HCT116 (cell line): ENCODE results near the gene ANO6. TPM values are rescaled to one million over a fixed set of nuclear protein-coding genes. Genes with fewer than 3 reads are reported as not detected.

Experiments used
- ATAC-seq: fragments of 200-7000 bp; cut with Tn5 transposase; 2 replicates; pipeline ENCODE4 v1.9.1; 2020; ENCODE audit warnings: mild to moderate bottlenecking, moderate library complexity
- BruUV-seq: library from RNA; stranded (reverse); fragments of 400-500 nt; replicated peaks from 2 replicates; lab custom pipeline; 2021; lab: Mats Ljungman, UMichigan
- CTCF ChIA-PET: fragments of 300-600 bp; sonication (Branson Sonifier 250); formaldehyde crosslinking; loops from one replicate; lab custom pipeline; 2021; ENCODE audit warnings: antibody characterized with exemption; lab: Charles Lee
- POLR2A ChIA-PET: fragments of 300-600, 350-600 bp; sonication (Branson Sonifier 250); formaldehyde crosslinking; loops from one replicate; lab custom pipeline; 2021; ENCODE audit warnings: antibody characterized with exemption; lab: Charles Lee
- RAD21 ChIA-PET, 2 experiments: fragments of 300-600 bp; sonication (Branson Sonifier 250); formaldehyde crosslinking; loops; one replicate each; lab custom pipeline; 2023; ENCODE audit warnings: low total read pairs in 2 of 2; ENCODE audit not compliant: uncharacterized antibody in 2 of 2, unreplicated experiment in 2 of 2, low non-redundant PET in 1 of 2; lab: Charles Lee
- DNase-seq: peaks from one replicate; pipeline ENCODE4 v3.0.0-alpha.2; 2010; ENCODE audit warnings: low read depth, low spot score
- H2AFZ ChIP-seq: fragments of 200-600 bp; shearing (Covaris generic), sonication (generic); 2 replicates; pipeline ENCODE4 v1.6.1; 2017; ENCODE audit warnings: low read depth, mixed run types, mixed read lengths, antibody characterized with exemption, low read length; ENCODE audit not compliant: poor library complexity, severe bottlenecking
- H3K27ac ChIP-seq: 2 replicates; pipeline ENCODE4 v1.5.1; 2012; ENCODE audit warnings: low read depth, low read length
- H3K27me3 ChIP-seq: fragments of 200-600 bp; sonication (generic); 2 replicates; pipeline ENCODE4 v1.6.1; 2016; ENCODE audit warnings: mixed run types, low read length, mixed read lengths; ENCODE audit not compliant: insufficient read depth
- H3K36me3 ChIP-seq, 2 experiments: fragments of 200-500 bp in 1 of 2; fragments of 200-600 bp in 1 of 2; sonication (Bioruptor generic) in 1 of 2; sonication (generic) in 1 of 2; 2 replicates each; pipeline versions ENCODE4 v1.5.1 to v1.6.1; 2014 to 2016; ENCODE audit warnings: low read length in 2 of 2, inconsistent platforms in 1 of 2, mixed read lengths in 1 of 2, mixed run types in 1 of 2; ENCODE audit not compliant: insufficient read depth in 2 of 2, control insufficient read depth in 1 of 2
- H3K4me1 ChIP-seq, 2 experiments: fragments of 200-600 bp in 1 of 2; sonication (generic) in 1 of 2; 2 replicates each; pipeline versions ENCODE4 v1.5.1 to v1.6.1; 2012 to 2017; ENCODE audit warnings: low read length in 2 of 2, inconsistent platforms in 1 of 2, mild to moderate bottlenecking in 1 of 2, mixed read lengths in 1 of 2, mixed run types in 1 of 2, moderate library complexity in 1 of 2; ENCODE audit not compliant: insufficient read depth in 2 of 2, control insufficient read depth in 1 of 2
- H3K4me2 ChIP-seq: fragments of 200-600 bp; sonication (generic); 2 replicates; pipeline ENCODE4 v1.6.1; 2017; ENCODE audit warnings: mixed run types, low read length, mixed read lengths
- H3K4me3 ChIP-seq, 2 experiments: fragments of 200-600 bp in 1 of 2; sonication (generic) in 1 of 2; replicated peaks in 1 of 2; 2 replicates each; pipeline ENCODE4 v1.5.1; 2011 to 2016; ENCODE audit warnings: low read length in 2 of 2, control low read depth in 1 of 2, low read depth in 1 of 2, mild to moderate bottlenecking in 1 of 2, mixed read lengths in 1 of 2, mixed run types in 1 of 2
- H3K79me2 ChIP-seq: fragments of 200-600 bp; sonication (generic); 2 replicates; pipeline ENCODE4 v1.6.1; 2017; ENCODE audit warnings: mild to moderate bottlenecking, mixed run types, low read length, moderate library complexity, mixed read lengths; ENCODE audit not compliant: insufficient read depth
- H3K9ac ChIP-seq: fragments of 200-600 bp; sonication (generic); 2 replicates; pipeline ENCODE4 v1.6.1; 2016; ENCODE audit warnings: low read length, mixed read lengths
- H3K9me2 ChIP-seq: fragments of 200-600 bp; sonication (generic), shearing (Covaris generic); 2 replicates; pipeline ENCODE4 v1.6.1; 2017; ENCODE audit warnings: mixed run types, mild to moderate bottlenecking, moderate library complexity; ENCODE audit not compliant: insufficient read depth
- H3K9me3 ChIP-seq, 2 experiments: fragments of 200-500 bp in 1 of 2; fragments of 200-600 bp in 1 of 2; sonication (Bioruptor generic) in 1 of 2; sonication (generic) in 1 of 2; 2 replicates each; pipeline ENCODE4 v1.6.1; 2014 to 2017; ENCODE audit warnings: low read length in 2 of 2, mixed read lengths in 2 of 2, inconsistent platforms in 1 of 2, low read depth in 1 of 2, mild to moderate bottlenecking in 1 of 2, mixed run types in 1 of 2, moderate library complexity in 1 of 2; ENCODE audit not compliant: control insufficient read depth in 1 of 2, insufficient read depth in 1 of 2
- H4K20me1 ChIP-seq: fragments of 200-600 bp; sonication (generic), shearing (Covaris generic); 2 replicates; pipeline ENCODE4 v1.6.1; 2017; ENCODE audit warnings: mixed run types, mild to moderate bottlenecking, moderate library complexity; ENCODE audit not compliant: insufficient read depth
- CBX3 ChIP-seq: IDR thresholded peaks from 2 replicates; pipeline ENCODE4 v1.6.1; 2012; ENCODE audit warnings: low read depth
- EGR1 ChIP-seq: IDR thresholded peaks from 2 replicates; pipeline ENCODE4 v1.6.1; 2012; ENCODE audit warnings: low read depth
- ELF1 ChIP-seq: IDR thresholded peaks from 2 replicates; pipeline ENCODE4 v1.6.1; 2012; ENCODE audit warnings: low read depth, borderline replicate concordance
- EZH2 ChIP-seq: fragments of 200-600 bp; sonication (generic); IDR thresholded peaks from 2 replicates; pipeline ENCODE4 v1.6.1; 2017; ENCODE audit warnings: antibody characterized with exemption, mixed run types
- EZH2phosphoT487 ChIP-seq: fragments of 200-600 bp; IDR thresholded peaks from 2 replicates; pipeline ENCODE4 v1.6.1; 2018; ENCODE audit warnings: antibody characterized with exemption, borderline replicate concordance
- JUND ChIP-seq: IDR thresholded peaks from 2 replicates; pipeline ENCODE4 v1.6.1; 2012
- POLR2A ChIP-seq: IDR thresholded peaks from 2 replicates; pipeline ENCODE4 v1.7.0; 2011; ENCODE audit warnings: borderline replicate concordance; ENCODE audit not compliant: insufficient read depth, insufficient read length; ENCODE audit errors: extremely low read depth
- POLR2AphosphoS5 ChIP-seq: IDR thresholded peaks from 2 replicates; pipeline ENCODE4 v1.6.1; 2011; ENCODE audit warnings: mild to moderate bottlenecking, low read depth, low read length, moderate library complexity
- RAD21 ChIP-seq: IDR thresholded peaks from 2 replicates; pipeline ENCODE4 v1.6.1; 2012; ENCODE audit warnings: low read depth, mild to moderate bottlenecking
- SIN3A ChIP-seq: IDR thresholded peaks from 2 replicates; pipeline ENCODE4 v1.6.1; 2012; ENCODE audit warnings: low read depth
- ZFX ChIP-seq: fragments of 450-650 bp; IDR thresholded peaks from 2 replicates; pipeline ENCODE4 v1.6.1; 2017
- ZNF274 ChIP-seq: fragments of 200-500 bp; sonication (Bioruptor generic); IDR thresholded peaks from 2 replicates; pipeline ENCODE4 v1.6.1; 2014; ENCODE audit warnings: mild to moderate bottlenecking, low read depth, low read length, inconsistent platforms
- intact Hi-C: fragments of 100-400 bp; cut with micrococcal nuclease; formaldehyde crosslinking; loops from 2 replicates; pipeline ENCODE4 v1.10.0; 2022
- total RNA-seq: library from RNA; stranded (reverse); gene quantifications from one replicate; pipeline ENCODE4 v1.2.1, GENCODE V29; 2021; ENCODE audit not compliant: unreplicated experiment
- TF ChIP-seq, protein P1 (sequence below): IDR thresholded peaks from 2 replicates; pipeline ENCODE4 v1.6.1; 2012
- TF ChIP-seq, protein P2 (sequence below): IDR thresholded peaks from 2 replicates; pipeline ENCODE4 v1.6.1; 2012
- TF ChIP-seq, protein P3 (sequence below), 3 experiments: fragments of 200-600 bp in 1 of 3; sonication (generic) in 1 of 3; IDR thresholded peaks in 2 of 3; conservative IDR thresholded peaks in 1 of 3; 2 replicates each; pipeline ENCODE4 v1.5.1; 2012 to 2017; ENCODE audit warnings: low read depth in 2 of 3, low read length in 2 of 3, antibody characterized with exemption in 1 of 3, borderline replicate concordance in 1 of 3, control low read depth in 1 of 3, mild to moderate bottlenecking in 1 of 3, mixed read lengths in 1 of 3, mixed run types in 1 of 3, moderate library complexity in 1 of 3; ENCODE audit not compliant: insufficient read depth in 1 of 3
- TF ChIP-seq, protein P4 (sequence below): IDR thresholded peaks from 2 replicates; pipeline ENCODE4 v1.6.1; 2012; ENCODE audit warnings: low read depth

Gene ANO6
- total RNA-seq, 1 experiment from 2014 or later, result 36.7 TPM

DNA sequence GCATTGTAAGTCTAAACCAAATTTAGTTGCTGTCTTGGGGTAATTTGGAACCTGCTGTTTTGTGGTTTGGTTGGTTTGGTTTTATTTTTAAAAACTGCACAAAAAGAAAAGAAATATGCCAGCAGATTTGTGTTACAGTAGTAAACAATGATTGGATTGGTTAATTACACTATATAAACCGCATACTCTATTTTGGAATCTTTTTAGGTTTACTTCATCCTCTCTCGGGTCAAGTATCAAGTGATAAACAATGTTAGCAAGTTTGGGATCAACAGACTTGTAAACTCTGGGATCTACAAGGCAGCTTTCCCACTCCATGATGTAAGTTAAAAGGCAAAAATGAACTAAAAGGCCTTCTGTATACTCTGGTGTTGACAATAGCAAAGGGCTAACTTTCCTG lies 132.4 kb downstream of the ANO6 start:
- Histone ChIP-seq H3K9me2 (no peaks in the 10 kb centered on the region), H3K4me3 (no peak overlapping the region), H3K9me3 (no peaks in the 10 kb centered on the region), H3K27ac (no peak overlapping the region), H3K4me1 (peaks cover under 1 to 4% of the 10 kb centered on the region in 2 experiments; a peak in 2 of 4 replicates), H4K20me1 (no peaks in the 10 kb centered on the region), H3K36me3 (peaks cover 0 to 14% of the 10 kb centered on the region in 2 experiments; a peak in 2 of 4 replicates), H3K9ac (no peak overlapping the region), H3K27me3 (no peaks in the 10 kb centered on the region), H2AFZ (no peak overlapping the region), H3K4me2 (no peak overlapping the region), H3K79me2 (no peaks in the 10 kb centered on the region)
- BruUV-seq, result no TSS peak
- RAD21 ChIA-PET, result no interaction called here
- CTCF ChIA-PET, result no interaction called here
- POLR2A ChIA-PET, result no interaction called here
- ATAC-seq (no peak), DNase-seq (no peak)
- intact Hi-C loops, result no loop called here
- TF ChIP-seq, protein P1, sequence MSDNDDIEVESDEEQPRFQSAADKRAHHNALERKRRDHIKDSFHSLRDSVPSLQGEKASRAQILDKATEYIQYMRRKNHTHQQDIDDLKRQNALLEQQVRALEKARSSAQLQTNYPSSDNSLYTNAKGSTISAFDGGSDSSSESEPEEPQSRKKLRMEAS, result no peak
- no peak for TF ChIP-seq EGR1
- no peak for TF ChIP-seq ZFX
- TF ChIP-seq EZH2phosphoT487, result no peak
- TF ChIP-seq CBX3, result no peak
- TF ChIP-seq ZNF274, result no peak
- TF ChIP-seq, protein P2, sequence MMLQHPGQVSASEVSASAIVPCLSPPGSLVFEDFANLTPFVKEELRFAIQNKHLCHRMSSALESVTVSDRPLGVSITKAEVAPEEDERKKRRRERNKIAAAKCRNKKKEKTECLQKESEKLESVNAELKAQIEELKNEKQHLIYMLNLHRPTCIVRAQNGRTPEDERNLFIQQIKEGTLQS, result no peak
- no peak for TF ChIP-seq SIN3A
- TF ChIP-seq, protein P3, sequence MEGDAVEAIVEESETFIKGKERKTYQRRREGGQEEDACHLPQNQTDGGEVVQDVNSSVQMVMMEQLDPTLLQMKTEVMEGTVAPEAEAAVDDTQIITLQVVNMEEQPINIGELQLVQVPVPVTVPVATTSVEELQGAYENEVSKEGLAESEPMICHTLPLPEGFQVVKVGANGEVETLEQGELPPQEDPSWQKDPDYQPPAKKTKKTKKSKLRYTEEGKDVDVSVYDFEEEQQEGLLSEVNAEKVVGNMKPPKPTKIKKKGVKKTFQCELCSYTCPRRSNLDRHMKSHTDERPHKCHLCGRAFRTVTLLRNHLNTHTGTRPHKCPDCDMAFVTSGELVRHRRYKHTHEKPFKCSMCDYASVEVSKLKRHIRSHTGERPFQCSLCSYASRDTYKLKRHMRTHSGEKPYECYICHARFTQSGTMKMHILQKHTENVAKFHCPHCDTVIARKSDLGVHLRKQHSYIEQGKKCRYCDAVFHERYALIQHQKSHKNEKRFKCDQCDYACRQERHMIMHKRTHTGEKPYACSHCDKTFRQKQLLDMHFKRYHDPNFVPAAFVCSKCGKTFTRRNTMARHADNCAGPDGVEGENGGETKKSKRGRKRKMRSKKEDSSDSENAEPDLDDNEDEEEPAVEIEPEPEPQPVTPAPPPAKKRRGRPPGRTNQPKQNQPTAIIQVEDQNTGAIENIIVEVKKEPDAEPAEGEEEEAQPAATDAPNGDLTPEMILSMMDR (IDR thresholded peaks at IDR 0.05 in 2 of 3, conservative IDR thresholded peaks at IDR 0.05 in 1 of 3; ENCODE audit: borderline replicate concordance in 1 of 3, insufficient read depth in 1 of 3, low read depth in 2 of 3, low read length in 2 of 3), result no peak
- no peak for TF ChIP-seq POLR2A
- TF ChIP-seq, protein P4, sequence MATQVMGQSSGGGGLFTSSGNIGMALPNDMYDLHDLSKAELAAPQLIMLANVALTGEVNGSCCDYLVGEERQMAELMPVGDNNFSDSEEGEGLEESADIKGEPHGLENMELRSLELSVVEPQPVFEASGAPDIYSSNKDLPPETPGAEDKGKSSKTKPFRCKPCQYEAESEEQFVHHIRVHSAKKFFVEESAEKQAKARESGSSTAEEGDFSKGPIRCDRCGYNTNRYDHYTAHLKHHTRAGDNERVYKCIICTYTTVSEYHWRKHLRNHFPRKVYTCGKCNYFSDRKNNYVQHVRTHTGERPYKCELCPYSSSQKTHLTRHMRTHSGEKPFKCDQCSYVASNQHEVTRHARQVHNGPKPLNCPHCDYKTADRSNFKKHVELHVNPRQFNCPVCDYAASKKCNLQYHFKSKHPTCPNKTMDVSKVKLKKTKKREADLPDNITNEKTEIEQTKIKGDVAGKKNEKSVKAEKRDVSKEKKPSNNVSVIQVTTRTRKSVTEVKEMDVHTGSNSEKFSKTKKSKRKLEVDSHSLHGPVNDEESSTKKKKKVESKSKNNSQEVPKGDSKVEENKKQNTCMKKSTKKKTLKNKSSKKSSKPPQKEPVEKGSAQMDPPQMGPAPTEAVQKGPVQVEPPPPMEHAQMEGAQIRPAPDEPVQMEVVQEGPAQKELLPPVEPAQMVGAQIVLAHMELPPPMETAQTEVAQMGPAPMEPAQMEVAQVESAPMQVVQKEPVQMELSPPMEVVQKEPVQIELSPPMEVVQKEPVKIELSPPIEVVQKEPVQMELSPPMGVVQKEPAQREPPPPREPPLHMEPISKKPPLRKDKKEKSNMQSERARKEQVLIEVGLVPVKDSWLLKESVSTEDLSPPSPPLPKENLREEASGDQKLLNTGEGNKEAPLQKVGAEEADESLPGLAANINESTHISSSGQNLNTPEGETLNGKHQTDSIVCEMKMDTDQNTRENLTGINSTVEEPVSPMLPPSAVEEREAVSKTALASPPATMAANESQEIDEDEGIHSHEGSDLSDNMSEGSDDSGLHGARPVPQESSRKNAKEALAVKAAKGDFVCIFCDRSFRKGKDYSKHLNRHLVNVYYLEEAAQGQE, result no peak
- no peak for TF ChIP-seq RAD21
- no peak for TF ChIP-seq ELF1
- no peak for TF ChIP-seq POLR2AphosphoS5
- TF ChIP-seq JUND, result no peak
- TF ChIP-seq EZH2, result no peak
